ENCODE measurements around the gene HIRA. TPM values are rescaled to one million over a fixed set of nuclear protein-coding genes. Genes with fewer than 3 reads are reported as not detected.

The HIRA gene
- total and polyA plus RNA-seq, 9 of the 15 experiments (the other 6 are each of a cell fraction or from before 2014, with no cell fraction given) = 0.96 to 132 (median 58.4) TPM

GRCh38 chr22:19387575-19387974 is 44.0 kb downstream of the HIRA start:
- ChIA-PET CTCF (ENCODE audit: low intra/inter-chr PET ratio) (interaction anchor here (0.7 kb wide), 1 partner anchor 18 kb away, joined by 3 read pairs; no protein-coding TSS in a partner anchor), POLR2A (interaction anchor here (1.0 to 3.9 kb wide), 9 partner anchors 9 to 209 kb away, joined by 3 to 39 read pairs (median 5); partner anchors contain the start of gene SLC25A1)
- Histone ChIP-seq H3K4me1 (replicated peaks in 1 of 2; ENCODE audit: control insufficient read depth in 2 of 2, insufficient read depth in 2 of 2, low read length in 2 of 2) (no peaks in the 10 kb centered on the region), H3K79me2 (ENCODE audit: control insufficient read depth, insufficient read depth, low read length) (no peaks in the 10 kb centered on the region), H3K9me3 (replicated peaks; ENCODE audit: control insufficient read depth, insufficient read depth, low read depth, low read length) (no peaks in the 10 kb centered on the region), H3K27ac (ENCODE audit: extremely low read depth, low read depth, low read length) (no peak overlapping the region), H3K4me2 (ENCODE audit: insufficient read depth, low read length) (no peak overlapping the region), H3K9ac (ENCODE audit: insufficient read depth in 1 of 2, low read depth in 2 of 2, low read length in 2 of 2) (no peak overlapping the region), H3K27me3 (ENCODE audit: control insufficient read depth in 2 of 2, insufficient read depth in 2 of 2, low read length in 2 of 2) (no peaks in the 10 kb centered on the region), H3K4me3 (no peak overlapping the region), H3K36me3 (ENCODE audit: control insufficient read depth, insufficient read depth, low read length) (peaks cover 96% of the 10 kb centered on the region), H2AFZ (ENCODE audit: low read depth, low read length) (no peak overlapping the region), H4K20me1 (replicated peaks; ENCODE audit: control insufficient read depth, insufficient read depth, low read length) (0 out of 2 replicates have a peak, but pooled peaks cover 3% of the 10 kb centered on the region), H3K9me1 (ENCODE audit: control insufficient read depth, insufficient read depth, low read length) (no peaks in the 10 kb centered on the region)
- FAIRE-seq (no peak), ATAC-seq (no peak), DNase-seq (ENCODE audit: extremely low read depth in 1 of 4, low spot score in 3 of 4) (no peak)
- no TSS peak for BruUV-seq (replicated peaks)
- peak; percentile 33 for TF ChIP-seq CHD7 (IDR thresholded peaks at IDR 0.05; ENCODE audit: low read depth, low read length)
- 0 out of 2 replicates have a peak, but pooled peaks have one; percentile 1 for TF ChIP-seq ZC3H11A (IDR thresholded peaks at IDR 0.05; ENCODE audit: low read depth, low read length)
- TF ChIP-seq WHSC1 (IDR thresholded peaks at IDR 0.05; ENCODE audit: low read length) = peak; percentile 93
- TF ChIP-seq ETV1 (tag; conservative IDR thresholded peaks at IDR 0.05; ENCODE audit: low read depth) = no peak
- 0 out of 2 replicates have a peak, but pooled peaks have one; percentile 27 for TF ChIP-seq ZNF431 (CRISPR knock-in tag; IDR thresholded peaks at IDR 0.05)
- in situ Hi-C loops (cut with MboI) (no loop called here), intact Hi-C loops (cut with micrococcal nuclease) (no loop called here)
- 93% methylated on average over 7 of the region's 7 CpGs for WGBS (ENCODE audit: insufficient coverage, low coverage, missing lambda C conversion rate)
